GM11168 (cell line): ENCODE results near the gene STXBP5.
"Not testable (repeated sequence)": the region's sequence is repeated elsewhere in the genome, so short reads cannot be mapped to it uniquely, and the experiment has no call there.

ENCODE experiments used
- in situ Hi-C: fragments of 300-500 bp; cut with MboI; formaldehyde crosslinking; loops from one replicate; pipeline ENCODE4 v1.12.0; 2022; ENCODE audit warnings: low sequenced_read_pairs; ENCODE audit not compliant: unreplicated experiment

The STXBP5 gene

GRCh38 chr6:147234685-147235084 is 30.5 kb downstream of the STXBP5 start:
- in situ Hi-C loops, result no loop called here

GRCh38 chr6:147238164-147238563 is 33.9 kb downstream of the STXBP5 start:
- in situ Hi-C loops, result no loop called here

- in situ Hi-C loops, result no loop called here
Measured at GRCh38 chr6:147238906-147239305, 34.7 kb downstream of the STXBP5 start.

GRCh38 chr6:147244832-147245231 is 40.6 kb downstream of the STXBP5 start:
- in situ Hi-C loops, result no loop called here

- in situ Hi-C loops, result no loop called here
Measured at GRCh38 chr6:147245693-147246092, 41.5 kb downstream of the STXBP5 start.

GRCh38 chr6:147246853-147247635 is 42.8 kb downstream of the STXBP5 start:
- in situ Hi-C loops, result no loop called here

GRCh38 chr6:147248859-147249258 is 44.6 kb downstream of the STXBP5 start:
- in situ Hi-C loops, result no loop called here

- in situ Hi-C loops, result no loop called here
Measured at GRCh38 chr6:147251072-147251471, 46.9 kb downstream of the STXBP5 start.

GRCh38 chr6:147254929-147255473 is 50.8 kb downstream of the STXBP5 start:
- in situ Hi-C loops, result not testable (repeated sequence)

GRCh38 chr6:147255948-147256674 is 51.9 kb downstream of the STXBP5 start:
- in situ Hi-C loops, result no loop called here

- in situ Hi-C loops, result no loop called here
Measured at GRCh38 chr6:147257760-147258159, 53.5 kb downstream of the STXBP5 start.

- in situ Hi-C loops, result no loop called here
Measured at GRCh38 chr6:147260091-147260490, 55.9 kb downstream of the STXBP5 start.

- in situ Hi-C loops, result no loop called here
Measured at GRCh38 chr6:147262946-147263345, 58.7 kb downstream of the STXBP5 start.

GRCh38 chr6:147266821-147267220 is 62.6 kb downstream of the STXBP5 start:
- in situ Hi-C loops, result no loop called here

- in situ Hi-C loops, result no loop called here
Measured at GRCh38 chr6:147267658-147268057, 63.4 kb downstream of the STXBP5 start.

GRCh38 chr6:147268254-147268653 is 64.0 kb downstream of the STXBP5 start:
- in situ Hi-C loops, result no loop called here

GRCh38 chr6:147274012-147274411 is 69.8 kb downstream of the STXBP5 start:
- in situ Hi-C loops, result no loop called here

- in situ Hi-C loops, result no loop called here
Measured at GRCh38 chr6:147274776-147275175, 70.6 kb downstream of the STXBP5 start.

- in situ Hi-C loops, result no loop called here
Measured at GRCh38 chr6:147278891-147279290, 74.7 kb downstream of the STXBP5 start.

- in situ Hi-C loops, result no loop called here
Measured at GRCh38 chr6:147279427-147279826, 75.2 kb downstream of the STXBP5 start.

GRCh38 chr6:147281895-147282565 is 77.8 kb downstream of the STXBP5 start:
- in situ Hi-C loops, result no loop called here
